ENCODE results near the gene R3HDM2.

DNA sequence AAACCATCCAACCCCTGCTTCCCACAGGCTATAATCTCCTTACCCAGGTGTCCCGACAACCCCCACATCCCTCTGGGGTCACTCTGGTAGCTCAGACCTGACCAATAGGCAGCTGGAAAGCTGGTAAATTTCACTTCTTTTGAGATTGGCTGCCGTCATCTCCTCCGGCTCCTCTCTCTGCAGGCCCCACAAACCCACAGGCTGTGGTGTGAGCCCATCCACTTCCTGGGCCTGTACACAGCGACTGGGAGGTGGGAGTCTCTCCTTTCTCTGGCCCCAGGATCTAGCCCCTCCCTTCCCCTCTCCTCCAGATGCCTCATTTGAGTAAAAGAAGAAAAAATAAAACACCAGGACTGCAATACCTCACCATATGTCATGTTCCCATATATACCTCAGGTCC lies 4.5 kb upstream of the R3HDM2 start:
- TF ChIP-seq, protein P1, sequence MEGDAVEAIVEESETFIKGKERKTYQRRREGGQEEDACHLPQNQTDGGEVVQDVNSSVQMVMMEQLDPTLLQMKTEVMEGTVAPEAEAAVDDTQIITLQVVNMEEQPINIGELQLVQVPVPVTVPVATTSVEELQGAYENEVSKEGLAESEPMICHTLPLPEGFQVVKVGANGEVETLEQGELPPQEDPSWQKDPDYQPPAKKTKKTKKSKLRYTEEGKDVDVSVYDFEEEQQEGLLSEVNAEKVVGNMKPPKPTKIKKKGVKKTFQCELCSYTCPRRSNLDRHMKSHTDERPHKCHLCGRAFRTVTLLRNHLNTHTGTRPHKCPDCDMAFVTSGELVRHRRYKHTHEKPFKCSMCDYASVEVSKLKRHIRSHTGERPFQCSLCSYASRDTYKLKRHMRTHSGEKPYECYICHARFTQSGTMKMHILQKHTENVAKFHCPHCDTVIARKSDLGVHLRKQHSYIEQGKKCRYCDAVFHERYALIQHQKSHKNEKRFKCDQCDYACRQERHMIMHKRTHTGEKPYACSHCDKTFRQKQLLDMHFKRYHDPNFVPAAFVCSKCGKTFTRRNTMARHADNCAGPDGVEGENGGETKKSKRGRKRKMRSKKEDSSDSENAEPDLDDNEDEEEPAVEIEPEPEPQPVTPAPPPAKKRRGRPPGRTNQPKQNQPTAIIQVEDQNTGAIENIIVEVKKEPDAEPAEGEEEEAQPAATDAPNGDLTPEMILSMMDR (conservative IDR thresholded peaks at IDR 0.05; ENCODE audit: low read length), result no peak
- no peak for TF ChIP-seq EZH2phosphoT487 (IDR thresholded peaks at IDR 0.05; ENCODE audit: borderline replicate concordance)
